Measurements from ENCODE around the gene RIPK4. TPM values are rescaled to one million over a fixed set of nuclear protein-coding genes. Genes with fewer than 3 reads are reported as not detected.

The RIPK4 gene
- total and polyA plus RNA-seq, 3 experiments from 2014 or later, result 0.18 TPM; not detected in 2

- Mint-ChIP-seq H3K27me3 (peaks cover 26 to 57% of the 10 kb centered on the region in 2 donors), H3K9me3 (peaks cover 0 to 2% (median 0%) of the 10 kb centered on the region in 5 donors), H3K4me3 (no peak overlapping the region), H3K27ac (no peak overlapping the region), H3K36me3 (no peaks in the 10 kb centered on the region), H3K4me1 (peaks cover 0 to 3% (median 0%) of the 10 kb centered on the region in 3 donors)
- ChIA-PET CTCF (no interaction called here), POLR2A (no interaction called here)
- no peak for DNase-seq
- peaks cover 3% of the 10 kb centered on the region for H3K27me3 ChIP-seq (ENCODE audit: insufficient read depth, low read length, poor library complexity, severe bottlenecking)
- H3K9me3 ChIP-seq (ENCODE audit: low read length), result no peaks in the 10 kb centered on the region
- no peaks in the 10 kb centered on the region for H3K36me3 ChIP-seq (ENCODE audit: insufficient read depth, low read length)
- H3K27ac ChIP-seq (ENCODE audit: low read depth, low read length), result no peak overlapping the region
- H3K4me3 ChIP-seq (ENCODE audit: low read length), result no peak overlapping the region
- H3K4me1 ChIP-seq (ENCODE audit: insufficient read depth, low read length), result no peaks in the 10 kb centered on the region
These were observed 53.2 kb downstream of the RIPK4 start for GRCh38 chr21:41713495-41714281.

DNA sequence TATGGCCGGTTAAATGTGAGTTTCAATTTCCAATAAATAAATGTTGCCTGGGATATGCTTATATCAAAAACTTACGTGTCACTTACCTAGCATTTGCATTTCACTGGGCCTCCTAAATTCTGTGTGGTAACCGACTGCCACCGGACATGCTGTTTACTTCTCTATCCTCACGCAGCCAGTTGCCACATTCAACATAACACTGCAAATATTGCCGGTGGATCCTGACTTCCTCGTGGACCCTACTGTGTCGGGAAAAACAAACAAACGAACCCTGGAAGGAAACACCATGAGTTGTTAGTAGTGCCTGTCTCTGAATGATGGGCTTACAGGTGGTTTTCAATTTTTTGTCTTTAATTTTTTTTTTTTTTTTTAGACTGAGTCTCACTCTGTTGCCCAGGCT, 54.1 kb downstream of the RIPK4 start:
- ChIA-PET POLR2A (no interaction called here), CTCF (no interaction called here)
- no peak overlapping the region for H3K4me3 Mint-ChIP-seq

GRCh38 chr21:41712201-41712600, 54.7 kb downstream of the RIPK4 start:
- Histone ChIP-seq H3K9me3 (ENCODE audit: low read length) (no peaks in the 10 kb centered on the region), H3K4me3 (ENCODE audit: low read length) (no peak overlapping the region), H3K27ac (ENCODE audit: low read depth, low read length) (no peak overlapping the region), H3K36me3 (ENCODE audit: insufficient read depth, low read length) (no peaks in the 10 kb centered on the region), H3K4me1 (ENCODE audit: insufficient read depth, low read length) (no peaks in the 10 kb centered on the region), H3K27me3 (ENCODE audit: insufficient read depth, low read length, poor library complexity, severe bottlenecking) (peaks cover 3% of the 10 kb centered on the region)
- Mint-ChIP-seq H3K9me3 (peaks cover 0 to 2% (median 0%) of the 10 kb centered on the region in 5 donors), H3K36me3 (no peaks in the 10 kb centered on the region), H3K4me3 (no peak overlapping the region), H3K27me3 (peaks cover 25 to 62% of the 10 kb centered on the region in 2 donors), H3K4me1 (peaks cover 0 to 3% (median 0%) of the 10 kb centered on the region in 3 donors), H3K27ac (no peak overlapping the region)
- DNase-seq, result no peak
- ChIA-PET CTCF (no interaction called here), POLR2A (no interaction called here)

More for the DNA sequence above, 54.1 kb downstream of the RIPK4 start:
- no peaks in the 10 kb centered on the region for H3K36me3 ChIP-seq (ENCODE audit: insufficient read depth, low read length)
- DNase-seq, result no peak
- Mint-ChIP-seq H3K27me3 (peaks cover 27 to 59% of the 10 kb centered on the region in 2 donors), H3K27ac (no peak overlapping the region), H3K36me3 (no peaks in the 10 kb centered on the region), H3K4me1 (peaks cover 0 to 3% (median 0%) of the 10 kb centered on the region in 3 donors), H3K9me3 (peaks cover 0 to 2% (median 0%) of the 10 kb centered on the region in 5 donors)
- H3K4me1 ChIP-seq (ENCODE audit: insufficient read depth, low read length), result no peaks in the 10 kb centered on the region
- H3K9me3 ChIP-seq (ENCODE audit: low read length), result no peaks in the 10 kb centered on the region
- no peak overlapping the region for H3K4me3 ChIP-seq (ENCODE audit: low read length)
- no peak overlapping the region for H3K27ac ChIP-seq (ENCODE audit: low read depth, low read length)
- peaks cover 3% of the 10 kb centered on the region for H3K27me3 ChIP-seq (ENCODE audit: insufficient read depth, low read length, poor library complexity, severe bottlenecking)

DNA sequence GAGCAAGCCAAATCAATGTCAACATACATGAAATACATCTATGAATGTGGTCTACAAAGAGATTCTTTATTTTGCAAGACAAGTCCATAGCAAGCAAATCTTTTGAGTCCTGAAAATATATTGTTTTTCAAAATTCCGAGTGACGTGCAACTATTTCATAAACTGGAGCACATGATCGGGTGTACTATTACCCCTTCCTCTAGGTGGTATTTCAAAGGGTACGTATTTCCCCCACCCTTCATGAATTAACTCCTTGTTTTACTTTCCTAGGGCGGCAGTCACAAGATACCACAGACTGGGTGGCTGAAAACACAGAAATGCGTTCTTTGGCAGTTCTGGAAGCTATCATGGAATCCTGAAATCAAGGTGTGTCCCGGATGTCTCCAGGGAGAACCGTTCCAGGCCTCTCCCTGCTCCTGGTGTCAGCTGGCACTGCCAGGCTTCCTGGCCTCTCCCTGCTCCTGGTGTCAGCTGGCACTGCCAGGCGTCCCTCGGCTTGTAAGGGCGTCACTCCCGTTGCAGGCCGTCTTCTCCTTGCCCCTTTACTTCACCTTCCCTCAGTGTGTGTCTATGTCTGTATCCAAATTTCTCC, 55.3 kb downstream of the RIPK4 start:
- no peak for DNase-seq
- Histone ChIP-seq H3K4me1 (ENCODE audit: insufficient read depth, low read length) (no peaks in the 10 kb centered on the region), H3K27me3 (ENCODE audit: insufficient read depth, low read length, poor library complexity, severe bottlenecking) (peaks cover 3% of the 10 kb centered on the region), H3K4me3 (ENCODE audit: low read length) (no peak overlapping the region), H3K27ac (ENCODE audit: low read depth, low read length) (no peak overlapping the region), H3K36me3 (ENCODE audit: insufficient read depth, low read length) (no peaks in the 10 kb centered on the region), H3K9me3 (ENCODE audit: low read length) (no peaks in the 10 kb centered on the region)
- ChIA-PET CTCF (no interaction called here), POLR2A (no interaction called here)
- H3K36me3 Mint-ChIP-seq, result no peaks in the 10 kb centered on the region
- H3K9me3 Mint-ChIP-seq, result peaks cover 0 to 4% (median 3%) of the 10 kb centered on the region in 5 donors
- peaks cover 0 to 3% (median 0%) of the 10 kb centered on the region in 3 donors for H3K4me1 Mint-ChIP-seq
- no peak overlapping the region for H3K4me3 Mint-ChIP-seq
- H3K27me3 Mint-ChIP-seq, result peaks cover 25 to 65% of the 10 kb centered on the region in 2 donors
- no peak overlapping the region for H3K27ac Mint-ChIP-seq

GRCh38 chr21:41710823-41711160, 56.1 kb downstream of the RIPK4 start:
- no peak for DNase-seq
- Mint-ChIP-seq H3K4me3 (no peak overlapping the region), H3K27ac (no peak overlapping the region), H3K4me1 (peaks cover 0 to 3% (median 0%) of the 10 kb centered on the region in 3 donors), H3K27me3 (peaks cover 24 to 61% of the 10 kb centered on the region in 2 donors), H3K9me3 (peaks cover 0 to 5% (median 3%) of the 10 kb centered on the region in 5 donors), H3K36me3 (no peaks in the 10 kb centered on the region)
- Histone ChIP-seq H3K4me3 (ENCODE audit: low read length) (no peak overlapping the region), H3K27ac (ENCODE audit: low read depth, low read length) (no peak overlapping the region), H3K36me3 (ENCODE audit: insufficient read depth, low read length) (no peaks in the 10 kb centered on the region), H3K27me3 (ENCODE audit: insufficient read depth, low read length, poor library complexity, severe bottlenecking) (peaks cover 3% of the 10 kb centered on the region), H3K9me3 (ENCODE audit: low read length) (no peaks in the 10 kb centered on the region), H3K4me1 (ENCODE audit: insufficient read depth, low read length) (no peaks in the 10 kb centered on the region)
- ChIA-PET POLR2A (no interaction called here), CTCF (no interaction called here)

GRCh38 chr21:41709965-41710822, 56.7 kb downstream of the RIPK4 start:
- Histone ChIP-seq H3K9me3 (ENCODE audit: low read length) (no peaks in the 10 kb centered on the region), H3K27ac (ENCODE audit: low read depth, low read length) (no peak overlapping the region), H3K4me1 (ENCODE audit: insufficient read depth, low read length) (no peaks in the 10 kb centered on the region), H3K4me3 (ENCODE audit: low read length) (no peak overlapping the region), H3K27me3 (ENCODE audit: insufficient read depth, low read length, poor library complexity, severe bottlenecking) (peaks cover 3% of the 10 kb centered on the region), H3K36me3 (ENCODE audit: insufficient read depth, low read length) (no peaks in the 10 kb centered on the region)
- H3K4me1 Mint-ChIP-seq, result peaks cover 0 to 3% (median 0%) of the 10 kb centered on the region in 3 donors
- ChIA-PET CTCF (no interaction called here), POLR2A (no interaction called here)
- no peak overlapping the region for H3K4me3 Mint-ChIP-seq
- H3K27ac Mint-ChIP-seq, result no peak overlapping the region
- peaks cover 0 to 5% (median 3%) of the 10 kb centered on the region in 5 donors for H3K9me3 Mint-ChIP-seq
- DNase-seq, result no peak
- H3K27me3 Mint-ChIP-seq, result peaks cover 21 to 64% of the 10 kb centered on the region in 2 donors
- no peaks in the 10 kb centered on the region for H3K36me3 Mint-ChIP-seq

DNA sequence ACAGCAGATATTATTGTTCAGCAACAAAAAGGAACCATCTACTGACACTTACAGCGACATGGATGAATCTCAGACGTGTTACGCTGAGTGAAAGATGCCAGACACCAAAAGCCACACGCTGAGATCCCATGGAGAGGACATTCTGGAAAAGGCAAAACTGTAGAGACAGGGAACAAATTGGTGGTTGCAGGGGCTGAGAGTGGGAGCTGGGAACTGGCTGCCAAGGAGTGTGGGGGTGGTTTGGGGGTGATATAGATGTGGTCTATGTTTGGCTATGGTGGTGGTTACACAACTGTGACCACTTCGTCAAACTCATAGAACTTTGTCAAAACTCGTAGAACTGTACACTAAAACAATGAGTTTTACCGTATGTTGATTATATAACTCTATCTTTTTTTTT, 57.7 kb downstream of the RIPK4 start:
- no peaks in the 10 kb centered on the region for H3K9me3 ChIP-seq (ENCODE audit: low read length)
- H3K27me3 ChIP-seq (ENCODE audit: insufficient read depth, low read length, poor library complexity, severe bottlenecking), result peaks cover 3% of the 10 kb centered on the region

GRCh38 chr21:41707960-41708330, 58.9 kb downstream of the RIPK4 start:
- peaks cover 0 to 5% (median 3%) of the 10 kb centered on the region in 5 donors for H3K9me3 Mint-ChIP-seq
- H3K4me1 Mint-ChIP-seq, result peaks cover 0 to 3% (median 0%) of the 10 kb centered on the region in 3 donors
- no peak overlapping the region for H3K4me3 ChIP-seq (ENCODE audit: low read length)
- no peaks in the 10 kb centered on the region for H3K36me3 Mint-ChIP-seq
- peaks cover 3% of the 10 kb centered on the region for H3K27me3 ChIP-seq (ENCODE audit: insufficient read depth, low read length, poor library complexity, severe bottlenecking)
- H3K9me3 ChIP-seq (ENCODE audit: low read length), result no peaks in the 10 kb centered on the region
- no peak overlapping the region for H3K27ac Mint-ChIP-seq
- POLR2A ChIA-PET, result no interaction called here
- CTCF ChIA-PET, result no interaction called here
- H3K27me3 Mint-ChIP-seq, result peaks cover 20 to 65% of the 10 kb centered on the region in 2 donors
- no peaks in the 10 kb centered on the region for H3K4me1 ChIP-seq (ENCODE audit: insufficient read depth, low read length)
- H3K4me3 Mint-ChIP-seq, result no peak overlapping the region
- no peaks in the 10 kb centered on the region for H3K36me3 ChIP-seq (ENCODE audit: insufficient read depth, low read length)
- H3K27ac ChIP-seq (ENCODE audit: low read depth, low read length), result no peak overlapping the region
- DNase-seq, result no peak

More for the DNA sequence above, 57.7 kb downstream of the RIPK4 start:
- peaks cover 0 to 5% (median 3%) of the 10 kb centered on the region in 5 donors for H3K9me3 Mint-ChIP-seq
- H3K27ac Mint-ChIP-seq, result no peak overlapping the region
- Histone ChIP-seq H3K27ac (ENCODE audit: low read depth, low read length) (no peak overlapping the region), H3K4me1 (ENCODE audit: insufficient read depth, low read length) (no peaks in the 10 kb centered on the region), H3K4me3 (ENCODE audit: low read length) (no peak overlapping the region), H3K36me3 (ENCODE audit: insufficient read depth, low read length) (no peaks in the 10 kb centered on the region)
- H3K4me1 Mint-ChIP-seq, result peaks cover 0 to 3% (median 0%) of the 10 kb centered on the region in 3 donors
- DNase-seq, result no peak
- peaks cover 18 to 65% of the 10 kb centered on the region in 2 donors for H3K27me3 Mint-ChIP-seq
- H3K36me3 Mint-ChIP-seq, result no peaks in the 10 kb centered on the region
- H3K4me3 Mint-ChIP-seq, result no peak overlapping the region
- POLR2A ChIA-PET, result no interaction called here
- CTCF ChIA-PET, result no interaction called here

All from CD8-positive, alpha-beta memory T cell (primary cell).